Smooth muscle cell (in vitro differentiated cells): Measurements from ENCODE around the gene ATP5PB. TPM values are rescaled to one million over a fixed set of nuclear protein-coding genes. Genes with fewer than 3 reads are reported as not detected.

Experiments used
- DNase-seq: peaks from one replicate; lab custom pipeline; 2025; ENCODE audit not compliant: unreplicated experiment; lab: John Stamatoyannopoulos, UW
- H2AFZ ChIP-seq: fragments of 200-600 bp; sonication (generic); 2 replicates; pipeline ENCODE4 v1.6.0; 2016; ENCODE audit warnings: antibody characterized with exemption, low read depth, mild to moderate bottlenecking
- H3F3A ChIP-seq: fragments of 200-600 bp; sonication (generic); 2 replicates; pipeline ENCODE4 v1.6.0; 2017; ENCODE audit warnings: antibody characterized with exemption, low read depth
- H3K27ac ChIP-seq: fragments of 200-600 bp; sonication (generic); 2 replicates; pipeline ENCODE4 v1.5.1; 2016; ENCODE audit warnings: low read depth, mild to moderate bottlenecking
- H3K27me3 ChIP-seq: fragments of 200-600 bp; sonication (generic); 2 replicates; pipeline ENCODE4 v1.6.1; 2016; ENCODE audit warnings: low read depth, mild to moderate bottlenecking
- H3K36me3 ChIP-seq: fragments of 200-600 bp; sonication (generic); 2 replicates; pipeline ENCODE4 v1.5.1; 2016; ENCODE audit warnings: low read depth
- H3K4me1 ChIP-seq: fragments of 200-600 bp; sonication (generic); 2 replicates; pipeline ENCODE4 v1.5.1; 2016; ENCODE audit warnings: low read depth
- H3K4me2 ChIP-seq: fragments of 200-600 bp; sonication (generic); 2 replicates; pipeline ENCODE4 v1.6.0; 2016; ENCODE audit warnings: mild to moderate bottlenecking
- H3K4me3 ChIP-seq: fragments of 200-600 bp; sonication (generic); 2 replicates; pipeline ENCODE4 v1.5.1; 2016; ENCODE audit warnings: mild to moderate bottlenecking
- H3K79me2 ChIP-seq: fragments of 200-600 bp; sonication (generic); 2 replicates; pipeline ENCODE4 v1.6.0; 2016; ENCODE audit warnings: low read depth, mild to moderate bottlenecking
- H3K9ac ChIP-seq: fragments of 200-600 bp; sonication (generic); 2 replicates; pipeline ENCODE4 v1.6.0; 2016; ENCODE audit warnings: low read depth
- H3K9me3 ChIP-seq: fragments of 200-600 bp; sonication (generic); replicated peaks from 2 replicates; pipeline ENCODE4 v1.5.1; 2016; ENCODE audit warnings: low read depth
- H4K20me1 ChIP-seq: fragments of 200-600 bp; sonication (generic); 2 replicates; pipeline ENCODE4 v1.6.0; 2016; ENCODE audit warnings: low read depth
- WGBS: methylation state at CpG from one replicate; pipeline ENCODE4 v1.1.7; 2016; ENCODE audit warnings: low lambda C conversion rate; 5-methylcytosine and 5-hydroxymethylcytosine counted together
- polyA plus RNA-seq: library from polyadenylated mRNA; unstranded; fragments of >200 nt; fragmentation: Nextera tagmentation; extraction: Ambion mirVana; gene quantifications from 2 replicates; pipeline ENCODE4 v1.2.1, GENCODE V29; 2016
- total RNA-seq: library from RNA; depleted of rRNA; stranded (reverse); fragments of >200 nt; gene quantifications from 2 replicates; pipeline ENCODE4 v1.2.3, GENCODE V29; 2014
- TF ChIP-seq, protein P1 (sequence below): fragments of 200-600 bp; sonication (generic); IDR thresholded peaks from 2 replicates; pipeline ENCODE4 v1.5.1; 2017; ENCODE audit warnings: borderline replicate concordance, mild to moderate bottlenecking, antibody characterized with exemption; ENCODE audit not compliant: insufficient read depth, poor library complexity, severe bottlenecking

Gene ATP5PB
- total and polyA plus RNA-seq, 2 experiments from 2014 or later: 272 to 289 TPM

DNA sequence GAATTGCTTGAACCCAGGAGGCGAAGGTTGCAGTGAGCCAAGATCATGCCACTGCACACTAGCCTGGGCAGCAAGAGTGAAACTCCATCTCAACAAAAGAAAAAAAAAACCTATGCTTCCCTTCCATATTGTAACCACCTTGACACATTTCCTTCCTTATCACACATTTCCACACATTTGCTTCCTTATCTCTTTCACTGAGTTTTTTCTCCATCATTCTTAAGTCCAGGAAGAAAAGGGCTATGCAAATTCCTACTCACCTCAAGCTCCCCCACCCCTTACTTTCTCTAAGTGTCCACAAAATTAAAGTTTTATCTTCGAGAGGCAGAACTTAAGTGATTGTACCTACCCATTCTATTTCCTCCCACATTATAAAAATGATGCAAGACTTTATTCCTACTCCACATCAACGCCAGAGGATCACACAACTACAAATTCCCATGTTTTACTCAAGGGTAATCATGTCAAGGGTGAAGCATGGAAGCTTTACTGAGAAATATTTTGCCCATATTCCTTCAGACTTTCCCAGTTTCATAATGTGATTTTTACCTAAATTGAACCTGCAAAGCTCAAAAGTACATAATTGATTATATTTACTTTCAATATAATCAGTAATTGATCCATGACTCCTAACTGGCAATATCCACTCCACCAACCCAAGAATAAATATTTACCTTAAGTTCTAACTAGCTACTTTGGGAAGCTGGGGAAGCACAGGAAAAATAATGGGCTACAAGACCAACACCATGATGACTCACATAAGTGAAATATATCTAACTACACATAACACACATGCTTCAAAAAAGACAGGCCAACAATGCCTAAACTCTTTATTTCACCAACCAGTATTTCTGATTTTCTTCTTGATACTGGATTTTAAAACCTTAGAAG, 9.6 kb upstream of the ATP5PB start:
- WGBS: 97% methylated on average over 3 of the region's 3 CpGs
- Histone ChIP-seq H2AFZ (no peak overlapping the region), H3K4me2 (no peak overlapping the region), H3K36me3 (peaks cover 12% of the 10 kb centered on the region), H3K27ac (no peak overlapping the region), H3K4me3 (no peak overlapping the region), H3K9ac (no peak overlapping the region), H3K27me3 (no peaks in the 10 kb centered on the region), H3K4me1 (no peaks in the 10 kb centered on the region), H3F3A (no peaks in the 10 kb centered on the region), H3K79me2 (no peaks in the 10 kb centered on the region), H4K20me1 (no peaks in the 10 kb centered on the region), H3K9me3 (no peaks in the 10 kb centered on the region)
- TF ChIP-seq, protein P1, sequence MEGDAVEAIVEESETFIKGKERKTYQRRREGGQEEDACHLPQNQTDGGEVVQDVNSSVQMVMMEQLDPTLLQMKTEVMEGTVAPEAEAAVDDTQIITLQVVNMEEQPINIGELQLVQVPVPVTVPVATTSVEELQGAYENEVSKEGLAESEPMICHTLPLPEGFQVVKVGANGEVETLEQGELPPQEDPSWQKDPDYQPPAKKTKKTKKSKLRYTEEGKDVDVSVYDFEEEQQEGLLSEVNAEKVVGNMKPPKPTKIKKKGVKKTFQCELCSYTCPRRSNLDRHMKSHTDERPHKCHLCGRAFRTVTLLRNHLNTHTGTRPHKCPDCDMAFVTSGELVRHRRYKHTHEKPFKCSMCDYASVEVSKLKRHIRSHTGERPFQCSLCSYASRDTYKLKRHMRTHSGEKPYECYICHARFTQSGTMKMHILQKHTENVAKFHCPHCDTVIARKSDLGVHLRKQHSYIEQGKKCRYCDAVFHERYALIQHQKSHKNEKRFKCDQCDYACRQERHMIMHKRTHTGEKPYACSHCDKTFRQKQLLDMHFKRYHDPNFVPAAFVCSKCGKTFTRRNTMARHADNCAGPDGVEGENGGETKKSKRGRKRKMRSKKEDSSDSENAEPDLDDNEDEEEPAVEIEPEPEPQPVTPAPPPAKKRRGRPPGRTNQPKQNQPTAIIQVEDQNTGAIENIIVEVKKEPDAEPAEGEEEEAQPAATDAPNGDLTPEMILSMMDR: no peak
- no peak for DNase-seq

DNA sequence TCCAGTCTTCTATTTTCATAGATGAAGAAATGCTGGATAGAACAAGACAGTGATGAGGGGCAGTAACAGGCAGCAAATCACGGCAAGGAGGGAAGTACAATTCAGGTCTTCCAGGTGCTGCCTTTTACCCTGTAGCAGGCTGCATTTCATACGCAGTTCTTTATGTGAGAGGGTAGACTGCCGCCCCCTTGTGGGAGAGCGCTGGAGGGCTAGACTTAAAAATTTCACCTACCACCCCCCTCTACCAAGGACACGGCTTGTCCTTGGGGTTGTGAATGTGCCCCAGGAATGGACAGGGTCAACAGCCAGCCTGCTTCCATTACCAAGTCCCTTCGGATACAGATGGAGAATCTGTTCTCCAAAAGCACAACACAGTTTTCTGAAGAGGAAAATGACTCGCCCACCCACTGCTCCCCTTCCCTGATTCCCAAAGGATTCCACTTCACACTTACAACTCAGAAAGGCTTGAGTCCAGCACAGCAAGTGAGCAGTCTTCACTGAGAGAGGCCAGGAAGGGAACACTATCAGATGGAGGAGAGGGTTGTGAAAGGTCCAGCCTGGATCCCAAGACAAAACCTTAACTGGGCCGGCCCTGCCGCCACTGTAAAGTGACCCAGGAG, 7.6 kb upstream of the ATP5PB start:
- Histone ChIP-seq H4K20me1 (no peaks in the 10 kb centered on the region), H3K4me3 (no peak overlapping the region), H3K27ac (no peak overlapping the region), H3K79me2 (peaks cover 5% of the 10 kb centered on the region), H3K9me3 (no peaks in the 10 kb centered on the region), H3F3A (no peaks in the 10 kb centered on the region), H3K27me3 (no peaks in the 10 kb centered on the region), H3K36me3 (peaks cover 12% of the 10 kb centered on the region), H3K4me2 (no peak overlapping the region), H3K4me1 (peaks cover 6% of the 10 kb centered on the region), H2AFZ (no peak overlapping the region), H3K9ac (no peak overlapping the region)
- 77% methylated on average over 9 of the region's 9 CpGs for WGBS
- DNase-seq: no peak
- TF ChIP-seq, protein P1: peak; percentile 39

DNA sequence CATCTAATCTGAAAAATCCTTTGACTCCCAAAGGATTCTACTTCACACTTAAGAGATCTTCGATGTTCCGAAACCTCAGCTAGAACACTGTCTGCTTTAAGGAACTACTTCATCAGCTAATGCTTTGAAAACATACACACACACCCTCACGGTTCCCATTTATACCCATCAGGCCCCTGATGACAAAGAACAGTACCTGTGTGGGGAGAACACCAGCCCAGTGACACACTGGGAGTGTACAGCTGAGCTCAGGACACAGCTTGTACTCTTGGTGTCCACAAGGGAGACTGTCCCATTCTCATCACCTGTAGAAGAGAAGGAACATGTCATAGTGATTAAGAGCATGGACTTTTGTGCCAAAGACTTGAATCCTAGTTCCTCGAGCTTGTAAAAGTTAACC, 6.8 kb upstream of the ATP5PB start:
- no peak for DNase-seq
- WGBS: 91% methylated on average over 4 of the region's 4 CpGs
- Histone ChIP-seq H3K4me3 (no peak overlapping the region), H4K20me1 (no peaks in the 10 kb centered on the region), H3K27ac (no peak overlapping the region), H2AFZ (no peak overlapping the region), H3F3A (no peaks in the 10 kb centered on the region), H3K4me1 (peaks cover 12% of the 10 kb centered on the region), H3K4me2 (no peak overlapping the region), H3K9ac (no peak overlapping the region), H3K9me3 (no peaks in the 10 kb centered on the region), H3K27me3 (no peaks in the 10 kb centered on the region), H3K79me2 (peaks cover 5% of the 10 kb centered on the region), H3K36me3 (peaks cover 12% of the 10 kb centered on the region)
- TF ChIP-seq, protein P1: no peak
